ENCODE measurements around the gene RNU1-1. TPM values are rescaled to one million over a fixed set of nuclear protein-coding genes. Genes with fewer than 3 reads are reported as not detected.
"Not testable (repeated sequence)": the region's sequence is repeated elsewhere in the genome, so short reads cannot be mapped to it uniquely, and the experiment has no call there.

Gene RNU1-1
- total and polyA plus RNA-seq, 2 donors from 2014 or later, result 26.8 to 8,605 TPM

- Histone ChIP-seq H3K27me3 (ENCODE audit: control insufficient read depth, insufficient read depth, low read length) (no peaks in the 10 kb centered on the region), H3K27ac (ENCODE audit: low read depth in 2 of 2, low read length in 2 of 2) (no peak overlapping the region), H3K9me3 (ENCODE audit: control insufficient read depth in 2 of 3, insufficient read depth in 1 of 3, low read length in 3 of 3) (no peaks in the 10 kb centered on the region), H3K36me3 (ENCODE audit: control insufficient read depth in 2 of 3, insufficient read depth in 3 of 3, low read length in 3 of 3) (peaks cover 0 to 4% (median 0%) of the 10 kb centered on the region in 3 donors), H3K4me1 (ENCODE audit: control insufficient read depth in 2 of 3, insufficient read depth in 2 of 3, low read depth in 1 of 3, low read length in 3 of 3) (no peaks in the 10 kb centered on the region), H3K9ac (ENCODE audit: low read length in 3 of 3) (no peak overlapping the region), H3K4me3 (ENCODE audit: low read length in 3 of 3) (no peak overlapping the region)
- DNase-seq (no peak), FAIRE-seq (no peak)
- intact Hi-C loops (cut with DNase I), result no loop called here
- no peak for TF ChIP-seq CTCF (IDR thresholded peaks at IDR 0.05; ENCODE audit: borderline replicate concordance, extremely low read depth, insufficient read depth)
Measured at GRCh38 chr1:16491056-16491675, 22.9 kb downstream of the RNU1-1 start.

GRCh38 chr1:16489195-16489880 lies 24.7 kb downstream of the RNU1-1 start:
- H3K27ac ChIP-seq (ENCODE audit: low read depth in 2 of 2, low read length in 2 of 2); H3K9me3 ChIP-seq (ENCODE audit: control insufficient read depth in 2 of 3, insufficient read depth in 1 of 3, low read length in 3 of 3); H3K4me1 ChIP-seq (ENCODE audit: control insufficient read depth in 2 of 3, insufficient read depth in 2 of 3, low read depth in 1 of 3, low read length in 3 of 3); DNase-seq; FAIRE-seq; H3K36me3 ChIP-seq (ENCODE audit: control insufficient read depth in 2 of 3, insufficient read depth in 3 of 3, low read length in 3 of 3); H3K27me3 ChIP-seq (ENCODE audit: control insufficient read depth, insufficient read depth, low read length); H3K9ac ChIP-seq (ENCODE audit: low read length in 3 of 3); H3K4me3 ChIP-seq (ENCODE audit: low read length in 3 of 3); intact Hi-C loops (cut with DNase I): not testable (repeated sequence)

- DNase-seq; H3K4me1 ChIP-seq (ENCODE audit: control insufficient read depth in 2 of 3, insufficient read depth in 2 of 3, low read depth in 1 of 3, low read length in 3 of 3); H3K36me3 ChIP-seq (ENCODE audit: control insufficient read depth in 2 of 3, insufficient read depth in 3 of 3, low read length in 3 of 3); H3K9me3 ChIP-seq (ENCODE audit: control insufficient read depth in 2 of 3, insufficient read depth in 1 of 3, low read length in 3 of 3); H3K27ac ChIP-seq (ENCODE audit: low read depth in 2 of 2, low read length in 2 of 2); intact Hi-C loops (cut with DNase I); H3K4me3 ChIP-seq (ENCODE audit: low read length in 3 of 3); H3K27me3 ChIP-seq (ENCODE audit: control insufficient read depth, insufficient read depth, low read length); FAIRE-seq; H3K9ac ChIP-seq (ENCODE audit: low read length in 3 of 3): not testable (repeated sequence)
Measured at GRCh38 chr1:16487011-16487410, 27.1 kb downstream of the RNU1-1 start.

- H3K4me3 ChIP-seq (ENCODE audit: low read length in 3 of 3); intact Hi-C loops (cut with DNase I); H3K27ac ChIP-seq (ENCODE audit: low read depth in 2 of 2, low read length in 2 of 2); H3K9ac ChIP-seq (ENCODE audit: low read length in 3 of 3); DNase-seq; H3K9me3 ChIP-seq (ENCODE audit: control insufficient read depth in 2 of 3, insufficient read depth in 1 of 3, low read length in 3 of 3); H3K27me3 ChIP-seq (ENCODE audit: control insufficient read depth, insufficient read depth, low read length); H3K4me1 ChIP-seq (ENCODE audit: control insufficient read depth in 2 of 3, insufficient read depth in 2 of 3, low read depth in 1 of 3, low read length in 3 of 3); FAIRE-seq; H3K36me3 ChIP-seq (ENCODE audit: control insufficient read depth in 2 of 3, insufficient read depth in 3 of 3, low read length in 3 of 3): not testable (repeated sequence)
Measured at GRCh38 chr1:16486316-16486715, 27.8 kb downstream of the RNU1-1 start.

- H3K36me3 ChIP-seq (ENCODE audit: control insufficient read depth in 2 of 3, insufficient read depth in 3 of 3, low read length in 3 of 3), result peaks cover 0 to 8% (median 4%) of the 10 kb centered on the region in 3 donors
- no peak for DNase-seq
Measured at GRCh38 chr1:16484931-16485330, 29.2 kb downstream of the RNU1-1 start.

More at GRCh38 chr1:16484931-16485330, 29.2 kb downstream of the RNU1-1 start:
- H3K27ac ChIP-seq (ENCODE audit: low read depth in 2 of 2, low read length in 2 of 2), result no peak overlapping the region
- H3K9ac ChIP-seq (ENCODE audit: low read length in 3 of 3), result no peak overlapping the region
- no peaks in the 10 kb centered on the region for H3K27me3 ChIP-seq (ENCODE audit: control insufficient read depth, insufficient read depth, low read length)
- no peak for FAIRE-seq
- intact Hi-C loops (cut with DNase I), result no loop called here
- H3K9me3 ChIP-seq (ENCODE audit: control insufficient read depth in 2 of 3, insufficient read depth in 1 of 3, low read length in 3 of 3), result no peaks in the 10 kb centered on the region
- TF ChIP-seq CTCF (IDR thresholded peaks at IDR 0.05; ENCODE audit: borderline replicate concordance, extremely low read depth, insufficient read depth), result no peak
- no peaks in the 10 kb centered on the region for H3K4me1 ChIP-seq (ENCODE audit: control insufficient read depth in 2 of 3, insufficient read depth in 2 of 3, low read depth in 1 of 3, low read length in 3 of 3)
- no peak overlapping the region for H3K4me3 ChIP-seq (ENCODE audit: low read length in 3 of 3)
